Smooth muscle cell (in vitro differentiated cells): ENCODE data around the gene TTC28. TPM values are rescaled to one million over a fixed set of nuclear protein-coding genes. Genes with fewer than 3 reads are reported as not detected.
A peak's percentile ranks its signal among the peaks of the same experiment; 100 is the strongest.

Experiments
- DNase-seq: peaks from one replicate; lab custom pipeline; 2025; ENCODE audit not compliant: unreplicated experiment; lab: John Stamatoyannopoulos, UW
- H2AFZ ChIP-seq: fragments of 200-600 bp; sonication (generic); 2 replicates; pipeline ENCODE4 v1.6.0; 2016; ENCODE audit warnings: antibody characterized with exemption, low read depth, mild to moderate bottlenecking
- H3F3A ChIP-seq: fragments of 200-600 bp; sonication (generic); 2 replicates; pipeline ENCODE4 v1.6.0; 2017; ENCODE audit warnings: antibody characterized with exemption, low read depth
- H3K27ac ChIP-seq: fragments of 200-600 bp; sonication (generic); 2 replicates; pipeline ENCODE4 v1.5.1; 2016; ENCODE audit warnings: low read depth, mild to moderate bottlenecking
- H3K27me3 ChIP-seq: fragments of 200-600 bp; sonication (generic); 2 replicates; pipeline ENCODE4 v1.6.1; 2016; ENCODE audit warnings: low read depth, mild to moderate bottlenecking
- H3K36me3 ChIP-seq: fragments of 200-600 bp; sonication (generic); 2 replicates; pipeline ENCODE4 v1.5.1; 2016; ENCODE audit warnings: low read depth
- H3K4me1 ChIP-seq: fragments of 200-600 bp; sonication (generic); 2 replicates; pipeline ENCODE4 v1.5.1; 2016; ENCODE audit warnings: low read depth
- H3K4me2 ChIP-seq: fragments of 200-600 bp; sonication (generic); 2 replicates; pipeline ENCODE4 v1.6.0; 2016; ENCODE audit warnings: mild to moderate bottlenecking
- H3K4me3 ChIP-seq: fragments of 200-600 bp; sonication (generic); 2 replicates; pipeline ENCODE4 v1.5.1; 2016; ENCODE audit warnings: mild to moderate bottlenecking
- H3K79me2 ChIP-seq: fragments of 200-600 bp; sonication (generic); 2 replicates; pipeline ENCODE4 v1.6.0; 2016; ENCODE audit warnings: low read depth, mild to moderate bottlenecking
- H3K9ac ChIP-seq: fragments of 200-600 bp; sonication (generic); 2 replicates; pipeline ENCODE4 v1.6.0; 2016; ENCODE audit warnings: low read depth
- H3K9me3 ChIP-seq: fragments of 200-600 bp; sonication (generic); replicated peaks from 2 replicates; pipeline ENCODE4 v1.5.1; 2016; ENCODE audit warnings: low read depth
- H4K20me1 ChIP-seq: fragments of 200-600 bp; sonication (generic); 2 replicates; pipeline ENCODE4 v1.6.0; 2016; ENCODE audit warnings: low read depth
- WGBS: methylation state at CpG from one replicate; pipeline ENCODE4 v1.1.7; 2016; ENCODE audit warnings: low lambda C conversion rate; 5-methylcytosine and 5-hydroxymethylcytosine counted together
- polyA plus RNA-seq: library from polyadenylated mRNA; unstranded; fragments of >200 nt; fragmentation: Nextera tagmentation; extraction: Ambion mirVana; gene quantifications from 2 replicates; pipeline ENCODE4 v1.2.1, GENCODE V29; 2016
- total RNA-seq: library from RNA; depleted of rRNA; stranded (reverse); fragments of >200 nt; gene quantifications from 2 replicates; pipeline ENCODE4 v1.2.3, GENCODE V29; 2014
- TF ChIP-seq, protein P1 (sequence below): fragments of 200-600 bp; sonication (generic); IDR thresholded peaks from 2 replicates; pipeline ENCODE4 v1.5.1; 2017; ENCODE audit warnings: borderline replicate concordance, mild to moderate bottlenecking, antibody characterized with exemption; ENCODE audit not compliant: insufficient read depth, poor library complexity, severe bottlenecking

TTC28 gene
- total and polyA plus RNA-seq, 2 experiments from 2014 or later, result 6.3 to 17.9 TPM

GRCh38 chr22:28402060-28402459 lies 277.6 kb downstream of the TTC28 start:
- Histone ChIP-seq H3K4me2 (no peak overlapping the region), H3K9ac (no peak overlapping the region)

DNA sequence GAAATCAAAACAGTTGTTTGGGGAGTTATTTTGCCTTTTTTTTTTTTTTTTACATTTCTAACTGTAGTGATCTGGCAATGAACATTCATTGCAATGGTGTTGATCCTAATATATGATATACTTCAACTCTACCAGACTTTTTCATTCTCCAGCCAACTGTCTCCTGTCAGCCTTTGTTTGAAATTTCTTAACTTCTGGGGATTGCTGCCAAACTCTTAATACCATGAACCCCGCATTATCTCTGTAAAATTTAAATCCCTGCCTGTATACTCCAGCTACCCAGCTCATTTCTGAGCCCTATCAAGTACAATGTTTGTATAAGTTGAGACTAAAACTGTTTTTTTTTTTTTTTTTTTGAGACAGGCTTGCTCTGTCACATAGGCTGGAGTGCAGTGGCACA lies 280.7 kb downstream of the TTC28 start:
- H3K4me2 ChIP-seq, result no peak overlapping the region
- H3K4me1 ChIP-seq, result peaks cover 13% of the 10 kb centered on the region
- DNase-seq, result no peak
- no peak overlapping the region for H3K9ac ChIP-seq
- no peak overlapping the region for H2AFZ ChIP-seq
- H3K79me2 ChIP-seq, result no peaks in the 10 kb centered on the region
- TF ChIP-seq, protein P1, sequence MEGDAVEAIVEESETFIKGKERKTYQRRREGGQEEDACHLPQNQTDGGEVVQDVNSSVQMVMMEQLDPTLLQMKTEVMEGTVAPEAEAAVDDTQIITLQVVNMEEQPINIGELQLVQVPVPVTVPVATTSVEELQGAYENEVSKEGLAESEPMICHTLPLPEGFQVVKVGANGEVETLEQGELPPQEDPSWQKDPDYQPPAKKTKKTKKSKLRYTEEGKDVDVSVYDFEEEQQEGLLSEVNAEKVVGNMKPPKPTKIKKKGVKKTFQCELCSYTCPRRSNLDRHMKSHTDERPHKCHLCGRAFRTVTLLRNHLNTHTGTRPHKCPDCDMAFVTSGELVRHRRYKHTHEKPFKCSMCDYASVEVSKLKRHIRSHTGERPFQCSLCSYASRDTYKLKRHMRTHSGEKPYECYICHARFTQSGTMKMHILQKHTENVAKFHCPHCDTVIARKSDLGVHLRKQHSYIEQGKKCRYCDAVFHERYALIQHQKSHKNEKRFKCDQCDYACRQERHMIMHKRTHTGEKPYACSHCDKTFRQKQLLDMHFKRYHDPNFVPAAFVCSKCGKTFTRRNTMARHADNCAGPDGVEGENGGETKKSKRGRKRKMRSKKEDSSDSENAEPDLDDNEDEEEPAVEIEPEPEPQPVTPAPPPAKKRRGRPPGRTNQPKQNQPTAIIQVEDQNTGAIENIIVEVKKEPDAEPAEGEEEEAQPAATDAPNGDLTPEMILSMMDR, result no peak
- H3K27me3 ChIP-seq, result no peaks in the 10 kb centered on the region
- H3F3A ChIP-seq, result peaks cover 7% of the 10 kb centered on the region
- no peaks in the 10 kb centered on the region for H4K20me1 ChIP-seq
- WGBS, result 62% methylated on average over 1 of the region's 1 CpG
- H3K9me3 ChIP-seq, result no peaks in the 10 kb centered on the region
- H3K4me3 ChIP-seq, result no peak overlapping the region
- no peak overlapping the region for H3K27ac ChIP-seq
- no peaks in the 10 kb centered on the region for H3K36me3 ChIP-seq

More at GRCh38 chr22:28402060-28402459, 277.6 kb downstream of the TTC28 start:
- Histone ChIP-seq H4K20me1 (no peaks in the 10 kb centered on the region), H3K27me3 (no peaks in the 10 kb centered on the region), H3K9me3 (no peaks in the 10 kb centered on the region), H3K4me3 (no peak overlapping the region), H2AFZ (no peak overlapping the region), H3F3A (peaks cover 7% of the 10 kb centered on the region), H3K27ac (no peak overlapping the region), H3K36me3 (no peaks in the 10 kb centered on the region), H3K79me2 (no peaks in the 10 kb centered on the region), H3K4me1 (no peaks in the 10 kb centered on the region)
- no peak for DNase-seq
- TF ChIP-seq, protein P1, result no peak
- 82% methylated on average over 2 of the region's 2 CpGs for WGBS

DNA sequence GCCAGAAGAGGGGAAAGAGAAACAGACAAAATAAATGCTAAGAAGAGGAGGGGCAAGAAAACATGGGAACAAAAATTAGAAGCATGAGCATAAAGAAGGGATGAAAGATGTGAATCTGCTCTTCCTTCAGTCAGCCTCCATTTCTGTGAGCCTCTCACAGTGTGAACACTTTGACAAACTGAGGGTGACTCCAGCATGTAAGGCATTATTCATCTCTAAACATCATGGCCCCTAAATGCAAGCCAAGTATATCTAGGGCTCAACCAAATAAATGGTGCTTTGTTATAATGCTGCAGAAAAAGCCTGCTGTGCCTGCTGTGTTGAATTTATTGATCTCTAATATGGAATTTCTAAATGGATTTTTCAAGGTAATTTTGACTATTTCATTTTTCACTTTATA lies 281.3 kb downstream of the TTC28 start:
- Histone ChIP-seq H3K4me1 (peaks cover 13% of the 10 kb centered on the region), H3K79me2 (no peaks in the 10 kb centered on the region), H3F3A (peaks cover 7% of the 10 kb centered on the region), H3K27ac (no peak overlapping the region), H4K20me1 (no peaks in the 10 kb centered on the region), H3K9ac (no peak overlapping the region), H2AFZ (no peak overlapping the region), H3K4me3 (no peak overlapping the region), H3K36me3 (no peaks in the 10 kb centered on the region), H3K9me3 (no peaks in the 10 kb centered on the region), H3K4me2 (no peak overlapping the region), H3K27me3 (no peaks in the 10 kb centered on the region)
- DNase-seq, result no peak
- TF ChIP-seq, protein P1, result no peak

DNA sequence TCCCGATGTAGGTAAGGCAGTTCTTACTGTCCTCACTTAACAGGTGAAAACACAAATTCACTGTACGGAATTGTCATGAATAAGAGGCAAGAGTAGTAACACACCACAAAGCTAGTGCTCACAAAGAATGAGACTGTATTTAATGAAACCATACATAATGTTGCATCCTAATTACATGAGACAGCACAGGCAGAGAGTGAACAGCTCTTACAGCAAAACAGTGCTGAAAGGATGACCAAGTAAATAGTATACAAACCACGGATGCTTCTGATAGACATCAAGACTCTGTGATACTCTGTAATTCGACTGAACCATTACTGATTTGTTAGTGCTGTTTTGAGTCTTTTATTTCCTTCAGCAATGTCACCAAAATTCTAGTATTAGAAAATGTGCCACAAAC lies 282.3 kb downstream of the TTC28 start:
- peaks cover 13% of the 10 kb centered on the region for H3K4me1 ChIP-seq
- H3K4me2 ChIP-seq, result no peak overlapping the region
- H3K27me3 ChIP-seq, result no peaks in the 10 kb centered on the region
- H3K27ac ChIP-seq, result peak overlapping the region; percentile 76
- no peaks in the 10 kb centered on the region for H4K20me1 ChIP-seq
- H3F3A ChIP-seq, result peaks cover 7% of the 10 kb centered on the region
- TF ChIP-seq, protein P1, result no peak
- H3K9me3 ChIP-seq, result no peaks in the 10 kb centered on the region
- no peak overlapping the region for H2AFZ ChIP-seq
- H3K79me2 ChIP-seq, result no peaks in the 10 kb centered on the region
- no peaks in the 10 kb centered on the region for H3K36me3 ChIP-seq
- 77% methylated on average over 4 of the region's 4 CpGs for WGBS
- no peak for DNase-seq
- no peak overlapping the region for H3K4me3 ChIP-seq
- H3K9ac ChIP-seq, result no peak overlapping the region
